Hepatocyte (in vitro differentiated cells): ENCODE measurements around the gene HLA-DOB.

Experiments used
- CTCF ChIP-seq: fragments of 200-600 bp; sonication (generic); IDR thresholded peaks from 2 replicates; pipeline ENCODE4 v1.5.1; 2016; ENCODE audit warnings: antibody characterized with exemption, mild to moderate bottlenecking; ENCODE audit not compliant: poor library complexity
- EZH2 ChIP-seq: fragments of 200-600 bp; sonication (generic); IDR thresholded peaks from 2 replicates; pipeline ENCODE4 v1.6.1; 2016; ENCODE audit warnings: antibody characterized with exemption, mild to moderate bottlenecking, borderline replicate concordance
- EZH2phosphoT487 ChIP-seq: fragments of 200-600 bp; sonication (generic); IDR thresholded peaks from one replicate; pipeline ENCODE4 v1.6.1; 2018; ENCODE audit warnings: antibody characterized with exemption, mild to moderate bottlenecking, low read depth, moderate library complexity; ENCODE audit not compliant: unreplicated experiment, severe bottlenecking

GRCh38 chr6:32807020-32807580 is 9.7 kb downstream of the HLA-DOB start:
- no peak for TF ChIP-seq CTCF
- no peak for TF ChIP-seq EZH2
- no peak for TF ChIP-seq EZH2phosphoT487
